Measurements from ENCODE around the gene MEA1. TPM values are rescaled to one million over a fixed set of nuclear protein-coding genes. Genes with fewer than 3 reads are reported as not detected.

The MEA1 gene
- total and polyA plus RNA-seq, 10 of the 15 experiments (the other 5 are each of a cell fraction or from before 2014, with no cell fraction given) = 59.1 to 148 (median 96.4) TPM

- ChIA-PET POLR2A (interaction anchor here (0.6 kb wide), 1 partner anchor 127 kb away, joined by 5 read pairs; no protein-coding TSS in a partner anchor), CTCF (no interaction called here), RAD21 (ENCODE audit: unreplicated experiment) (no interaction called here), SMC1A (ENCODE audit: uncharacterized antibody, unreplicated experiment) (no interaction called here)
- DNase-seq (ENCODE audit: low read depth, low spot score) = no peak
- no peaks in the 10 kb centered on the region for H3K4me1 ChIP-seq (ENCODE audit: control insufficient read depth, insufficient read depth, low read length)
- whole genome bisulfite sequencing (ENCODE audit: insufficient coverage, insufficient replicate concordance, low lambda C conversion rate, missing lambda C conversion rate) = 99% methylated on average over 9 of the region's 9 CpGs
- H3K9ac ChIP-seq (ENCODE audit: control insufficient read depth, insufficient read depth, low read length) = no peak overlapping the region
- H3K4me3 ChIP-seq = no peak overlapping the region
- intact Hi-C loops (cut with micrococcal nuclease; ENCODE audit: unreplicated experiment) (no loop called here), in situ Hi-C loops (cut with MboI) (no loop called here)
- no peaks in the 10 kb centered on the region for H4K20me1 ChIP-seq (ENCODE audit: control insufficient read depth, insufficient read depth)
- no peak overlapping the region for H2AFZ ChIP-seq (ENCODE audit: control insufficient read depth, low read depth, low read length)
- H3K79me2 ChIP-seq (ENCODE audit: control insufficient read depth, insufficient read depth, low read length) = no peaks in the 10 kb centered on the region
- H3K36me3 ChIP-seq (ENCODE audit: control insufficient read depth in 2 of 2, insufficient read depth in 2 of 2, low read length in 1 of 2) = peaks cover 6 to 21% of the 10 kb centered on the region in 2 experiments; a peak in 3 of 4 replicates
- H3K27me3 ChIP-seq (replicated peaks in 1 of 2; ENCODE audit: control insufficient read depth in 2 of 2, insufficient read depth in 2 of 2, low read length in 1 of 2) = no peaks in the 10 kb centered on the region
- no TSS peak for BruUV-seq (replicated peaks)
- ATAC-seq = no peak
- no peak overlapping the region for H3K4me2 ChIP-seq (ENCODE audit: control insufficient read depth, insufficient read depth)
- no peak overlapping the region for H3K27ac ChIP-seq (ENCODE audit: control insufficient read depth, insufficient read depth)
- H3K9me3 ChIP-seq (replicated peaks; ENCODE audit: control insufficient read depth, insufficient read depth, low read length) = no peaks in the 10 kb centered on the region
- no peak for FAIRE-seq
- TF ChIP-seq BCL11A (IDR thresholded peaks at IDR 0.05; ENCODE audit: low read depth, low read length) (no peak), SKIL (IDR thresholded peaks at IDR 0.05; ENCODE audit: low read depth, poor library complexity, severe bottlenecking) (no peak), WRNIP1 (IDR thresholded peaks at IDR 0.05; ENCODE audit: borderline replicate concordance, low read depth, low read length) (no peak), ZNF592 (IDR thresholded peaks at IDR 0.05) (no peak), JUNB (IDR thresholded peaks at IDR 0.05) (no peak), RCOR1 (conservative IDR thresholded peaks at IDR 0.05; ENCODE audit: low read depth, low read length) (no peak), IRF4 (IDR thresholded peaks at IDR 0.05; ENCODE audit: low read depth, low read length) (no peak), BMI1 (IDR thresholded peaks at IDR 0.05; ENCODE audit: borderline replicate concordance) (no peak)
- TF ChIP-seq, protein P1, sequence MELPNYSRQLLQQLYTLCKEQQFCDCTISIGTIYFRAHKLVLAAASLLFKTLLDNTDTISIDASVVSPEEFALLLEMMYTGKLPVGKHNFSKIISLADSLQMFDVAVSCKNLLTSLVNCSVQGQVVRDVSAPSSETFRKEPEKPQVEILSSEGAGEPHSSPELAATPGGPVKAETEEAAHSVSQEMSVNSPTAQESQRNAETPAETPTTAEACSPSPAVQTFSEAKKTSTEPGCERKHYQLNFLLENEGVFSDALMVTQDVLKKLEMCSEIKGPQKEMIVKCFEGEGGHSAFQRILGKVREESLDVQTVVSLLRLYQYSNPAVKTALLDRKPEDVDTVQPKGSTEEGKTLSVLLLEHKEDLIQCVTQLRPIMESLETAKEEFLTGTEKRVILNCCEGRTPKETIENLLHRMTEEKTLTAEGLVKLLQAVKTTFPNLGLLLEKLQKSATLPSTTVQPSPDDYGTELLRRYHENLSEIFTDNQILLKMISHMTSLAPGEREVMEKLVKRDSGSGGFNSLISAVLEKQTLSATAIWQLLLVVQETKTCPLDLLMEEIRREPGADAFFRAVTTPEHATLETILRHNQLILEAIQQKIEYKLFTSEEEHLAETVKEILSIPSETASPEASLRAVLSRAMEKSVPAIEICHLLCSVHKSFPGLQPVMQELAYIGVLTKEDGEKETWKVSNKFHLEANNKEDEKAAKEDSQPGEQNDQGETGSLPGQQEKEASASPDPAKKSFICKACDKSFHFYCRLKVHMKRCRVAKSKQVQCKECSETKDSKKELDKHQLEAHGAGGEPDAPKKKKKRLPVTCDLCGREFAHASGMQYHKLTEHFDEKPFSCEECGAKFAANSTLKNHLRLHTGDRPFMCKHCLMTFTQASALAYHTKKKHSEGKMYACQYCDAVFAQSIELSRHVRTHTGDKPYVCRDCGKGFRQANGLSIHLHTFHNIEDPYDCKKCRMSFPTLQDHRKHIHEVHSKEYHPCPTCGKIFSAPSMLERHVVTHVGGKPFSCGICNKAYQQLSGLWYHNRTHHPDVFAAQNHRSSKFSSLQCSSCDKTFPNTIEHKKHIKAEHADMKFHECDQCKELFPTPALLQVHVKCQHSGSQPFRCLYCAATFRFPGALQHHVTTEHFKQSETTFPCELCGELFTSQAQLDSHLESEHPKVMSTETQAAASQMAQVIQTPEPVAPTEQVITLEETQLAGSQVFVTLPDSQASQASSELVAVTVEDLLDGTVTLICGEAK (IDR thresholded peaks at IDR 0.05; ENCODE audit: borderline replicate concordance) = no peak
- TF ChIP-seq, protein P2, sequence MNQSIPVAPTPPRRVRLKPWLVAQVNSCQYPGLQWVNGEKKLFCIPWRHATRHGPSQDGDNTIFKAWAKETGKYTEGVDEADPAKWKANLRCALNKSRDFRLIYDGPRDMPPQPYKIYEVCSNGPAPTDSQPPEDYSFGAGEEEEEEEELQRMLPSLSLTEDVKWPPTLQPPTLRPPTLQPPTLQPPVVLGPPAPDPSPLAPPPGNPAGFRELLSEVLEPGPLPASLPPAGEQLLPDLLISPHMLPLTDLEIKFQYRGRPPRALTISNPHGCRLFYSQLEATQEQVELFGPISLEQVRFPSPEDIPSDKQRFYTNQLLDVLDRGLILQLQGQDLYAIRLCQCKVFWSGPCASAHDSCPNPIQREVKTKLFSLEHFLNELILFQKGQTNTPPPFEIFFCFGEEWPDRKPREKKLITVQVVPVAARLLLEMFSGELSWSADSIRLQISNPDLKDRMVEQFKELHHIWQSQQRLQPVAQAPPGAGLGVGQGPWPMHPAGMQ (IDR thresholded peaks at IDR 0.05; ENCODE audit: borderline replicate concordance) = no peak
These were observed 29.6 kb upstream of the MEA1 start for GRCh38 chr6:43043310-43043709.
